ENCODE data around the gene NAP1L1.
A peak's percentile ranks its signal among the peaks of the same experiment; 100 is the strongest.

NAP1L1 gene, protein sequence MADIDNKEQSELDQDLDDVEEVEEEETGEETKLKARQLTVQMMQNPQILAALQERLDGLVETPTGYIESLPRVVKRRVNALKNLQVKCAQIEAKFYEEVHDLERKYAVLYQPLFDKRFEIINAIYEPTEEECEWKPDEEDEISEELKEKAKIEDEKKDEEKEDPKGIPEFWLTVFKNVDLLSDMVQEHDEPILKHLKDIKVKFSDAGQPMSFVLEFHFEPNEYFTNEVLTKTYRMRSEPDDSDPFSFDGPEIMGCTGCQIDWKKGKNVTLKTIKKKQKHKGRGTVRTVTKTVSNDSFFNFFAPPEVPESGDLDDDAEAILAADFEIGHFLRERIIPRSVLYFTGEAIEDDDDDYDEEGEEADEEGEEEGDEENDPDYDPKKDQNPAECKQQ

DNA sequence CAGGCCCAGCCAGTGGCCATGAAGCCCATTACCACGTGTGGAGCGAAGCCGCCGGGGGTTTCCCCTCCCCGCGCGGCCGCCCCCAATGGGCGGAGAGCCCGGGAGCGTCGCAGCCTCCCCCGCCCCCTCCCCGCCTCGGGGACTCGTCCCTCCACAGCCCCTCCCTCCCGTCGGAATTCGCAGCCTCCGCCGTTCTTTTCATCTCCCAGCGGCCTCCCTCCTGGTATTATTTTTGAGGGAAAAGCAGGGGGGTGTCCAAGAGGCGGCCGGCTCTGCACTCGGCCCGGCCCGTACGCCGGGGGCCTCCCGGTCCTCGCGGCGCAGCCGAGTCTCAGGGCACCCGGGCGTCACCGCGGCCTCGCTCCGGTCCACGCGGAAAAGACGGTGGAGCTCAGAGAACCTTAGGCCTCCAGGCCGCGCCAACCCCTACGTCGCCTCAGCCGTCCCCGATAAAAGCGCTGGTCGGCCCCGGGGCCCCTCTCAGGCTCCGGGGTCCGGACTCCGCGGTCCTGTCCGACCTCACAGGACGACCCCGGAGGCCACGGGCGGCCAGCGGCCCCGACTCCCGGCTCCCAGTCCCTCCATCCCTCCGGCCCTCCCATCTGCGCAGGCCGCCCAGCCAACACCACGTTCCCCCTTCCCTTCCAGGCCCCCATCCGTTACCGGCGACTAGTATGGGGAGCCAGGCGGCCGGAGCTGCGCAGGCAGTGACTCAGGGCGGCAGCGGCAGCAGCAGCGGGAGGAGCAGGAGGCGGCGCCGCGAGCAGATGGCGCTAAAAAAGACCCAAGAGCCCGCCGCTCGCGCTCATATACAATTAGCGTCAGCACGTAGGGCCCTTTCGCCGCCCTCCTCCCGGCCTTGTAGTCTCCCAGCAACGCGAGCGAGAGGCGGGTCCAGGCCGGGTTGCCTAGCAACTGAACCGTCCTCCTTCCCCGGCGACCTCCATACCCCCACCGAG, at the start of gene NAP1L1:
NAP1L1 (minus strand) TSS at position 782 of the 959 bp plus-strand sequence. CDS start 10,466 bp downstream, outside the sequence.
- peak; percentile 99 for DNase-seq (ENCODE audit: low read depth)

DNA sequence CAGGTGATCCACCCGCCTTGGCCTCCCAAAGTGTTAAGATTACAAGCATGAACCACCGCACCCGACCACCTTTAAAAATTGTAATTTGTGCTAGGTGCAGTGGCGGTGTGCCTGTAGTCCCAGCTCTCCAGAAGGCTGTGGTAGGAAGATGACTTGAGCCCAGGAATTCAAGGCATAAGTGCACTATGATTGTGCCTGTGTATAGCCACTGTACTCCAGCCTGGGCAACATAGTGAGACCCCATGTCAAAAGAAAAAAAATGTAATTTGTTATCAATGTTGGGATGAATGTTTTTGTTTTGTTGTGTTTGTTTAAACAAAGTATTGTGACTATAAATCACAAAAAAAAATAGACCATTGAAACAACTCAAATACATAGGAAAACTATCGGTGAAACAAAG, 43.1 kb upstream of the NAP1L1 start:
- DNase-seq (ENCODE audit: low read depth): no peak

DNA sequence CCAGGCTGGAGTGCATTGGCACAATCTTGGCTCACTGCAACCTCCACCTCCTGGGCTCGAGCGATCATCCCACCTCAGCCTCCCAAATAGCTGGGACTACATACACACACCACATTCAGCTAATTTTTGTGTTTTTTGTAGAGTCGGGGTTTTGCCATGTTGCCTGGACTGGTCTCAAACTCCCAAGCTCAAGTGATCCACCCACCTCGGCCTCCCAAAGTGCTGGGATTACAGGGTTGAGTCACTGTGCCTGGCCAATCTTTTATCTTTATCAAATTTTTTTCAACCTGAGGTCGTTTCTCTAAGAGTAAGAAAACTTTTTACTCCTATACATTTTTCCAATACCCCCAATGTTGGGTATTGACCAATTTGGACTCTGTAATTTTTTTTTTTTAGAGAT, 40.0 kb upstream of the NAP1L1 start:
- no peak for DNase-seq (ENCODE audit: low read depth)

DNA sequence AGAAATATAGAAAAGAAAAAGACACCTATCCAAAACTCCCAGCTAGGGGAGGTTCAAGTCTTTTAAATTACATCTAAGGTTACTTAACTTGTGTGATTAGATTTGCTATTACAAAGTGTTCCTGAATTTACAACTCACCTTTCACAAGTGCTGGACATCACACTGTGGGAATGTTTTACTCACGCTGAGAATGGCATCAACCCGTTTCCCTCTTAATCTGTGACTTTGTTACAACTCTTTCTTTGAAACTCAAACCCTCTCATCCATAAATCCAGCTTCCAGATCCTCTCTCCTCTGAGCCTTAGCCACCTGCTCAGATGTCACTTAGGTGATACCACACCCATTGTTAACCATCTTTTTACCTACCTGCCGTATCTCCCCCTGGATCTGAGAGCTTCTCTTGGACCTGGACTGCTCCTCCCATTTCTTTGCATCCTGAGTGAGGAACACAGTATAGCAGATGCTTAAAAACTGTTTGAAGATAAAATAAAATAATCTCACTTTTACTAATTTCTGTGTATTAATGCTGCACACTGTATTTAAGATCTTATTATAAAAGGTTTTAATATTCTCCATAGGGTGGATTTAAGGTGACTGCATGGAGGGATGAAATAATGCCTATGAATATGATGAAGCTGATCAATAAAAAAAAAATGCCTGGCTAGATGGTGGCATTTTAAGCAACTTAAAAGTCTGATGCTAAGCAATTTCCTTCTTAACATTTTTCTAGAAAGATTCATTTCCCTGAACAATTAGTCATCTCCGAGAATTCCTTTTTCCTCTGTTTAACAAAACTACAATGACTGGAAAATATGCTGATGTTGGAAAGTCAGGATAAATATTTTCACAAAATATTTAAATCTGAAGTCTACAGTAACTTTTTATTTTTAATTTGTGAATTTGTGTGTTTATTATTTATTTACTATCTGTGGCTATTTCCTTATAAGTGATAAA, 39.1 kb upstream of the NAP1L1 start:
- peak; percentile 71 for DNase-seq (ENCODE audit: low read depth)

DNA sequence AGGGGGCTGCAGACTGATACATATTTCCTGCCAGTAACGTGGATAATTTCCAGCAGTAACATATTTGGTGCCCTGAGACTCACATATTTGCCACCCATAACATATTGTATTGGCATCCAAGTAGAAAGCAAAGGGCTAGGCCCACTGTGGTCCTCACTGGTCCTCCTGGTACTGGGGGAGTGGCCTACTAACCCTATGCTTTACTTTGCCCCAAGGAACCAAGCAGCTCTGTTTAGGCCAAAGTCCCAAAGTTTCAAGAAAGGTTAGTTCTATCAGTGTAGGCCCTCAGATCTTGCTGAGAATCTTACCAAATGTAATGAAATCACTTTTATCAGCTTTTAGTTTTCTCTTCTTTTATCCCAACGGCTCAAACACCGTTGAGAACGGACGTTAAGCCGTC, 35.4 kb upstream of the NAP1L1 start:
- DNase-seq (ENCODE audit: low read depth): no peak

DNA sequence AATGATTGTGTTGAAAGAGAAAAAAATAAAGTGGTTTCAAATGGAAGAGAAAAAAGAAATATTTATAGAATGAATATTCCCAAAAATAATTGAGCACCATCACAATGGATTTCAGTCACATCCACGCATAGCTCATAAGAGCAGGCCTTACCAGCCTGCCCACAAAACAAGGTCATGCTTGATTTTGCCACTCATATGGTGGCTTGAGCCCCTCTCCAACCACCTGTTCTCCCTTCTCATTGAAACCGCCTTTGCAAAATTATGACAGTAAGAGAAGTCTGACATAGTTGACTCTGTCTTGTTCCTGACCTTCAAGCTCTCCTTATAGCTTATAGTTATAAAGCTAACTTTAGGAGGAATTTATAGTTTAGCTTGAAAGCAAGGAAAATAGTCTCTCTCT, 33.3 kb upstream of the NAP1L1 start:
- DNase-seq (ENCODE audit: low read depth): no peak

DNA sequence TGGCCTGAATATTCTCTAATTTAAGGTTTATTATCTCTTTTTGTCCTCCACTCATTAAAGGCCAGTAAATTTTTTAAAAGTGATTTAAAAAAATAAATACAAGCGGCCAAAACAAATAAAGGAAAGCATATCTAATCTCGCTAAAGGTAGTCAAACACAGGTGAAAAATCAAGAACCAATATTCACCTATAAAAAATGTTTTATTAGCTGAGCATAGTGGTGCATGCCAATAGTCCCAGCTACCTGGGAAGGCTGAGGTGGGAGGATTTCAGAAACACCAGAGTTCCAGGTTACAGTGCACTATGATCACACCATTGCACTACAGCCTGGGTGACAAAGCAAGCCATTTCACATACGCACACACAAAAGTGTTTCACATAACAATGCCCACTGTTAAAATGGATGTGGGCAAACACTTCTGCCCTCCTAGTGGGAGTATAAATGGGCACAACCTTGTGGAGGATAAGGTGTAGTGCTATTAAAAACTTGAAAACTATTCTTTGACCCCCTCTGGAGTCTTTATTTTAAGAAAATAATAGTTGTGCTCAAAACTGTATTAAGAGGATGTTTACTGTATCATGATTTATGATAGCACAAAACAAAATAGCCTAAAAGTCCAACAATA, 32.7 kb upstream of the NAP1L1 start:
- DNase-seq (ENCODE audit: low read depth): no peak

DNA sequence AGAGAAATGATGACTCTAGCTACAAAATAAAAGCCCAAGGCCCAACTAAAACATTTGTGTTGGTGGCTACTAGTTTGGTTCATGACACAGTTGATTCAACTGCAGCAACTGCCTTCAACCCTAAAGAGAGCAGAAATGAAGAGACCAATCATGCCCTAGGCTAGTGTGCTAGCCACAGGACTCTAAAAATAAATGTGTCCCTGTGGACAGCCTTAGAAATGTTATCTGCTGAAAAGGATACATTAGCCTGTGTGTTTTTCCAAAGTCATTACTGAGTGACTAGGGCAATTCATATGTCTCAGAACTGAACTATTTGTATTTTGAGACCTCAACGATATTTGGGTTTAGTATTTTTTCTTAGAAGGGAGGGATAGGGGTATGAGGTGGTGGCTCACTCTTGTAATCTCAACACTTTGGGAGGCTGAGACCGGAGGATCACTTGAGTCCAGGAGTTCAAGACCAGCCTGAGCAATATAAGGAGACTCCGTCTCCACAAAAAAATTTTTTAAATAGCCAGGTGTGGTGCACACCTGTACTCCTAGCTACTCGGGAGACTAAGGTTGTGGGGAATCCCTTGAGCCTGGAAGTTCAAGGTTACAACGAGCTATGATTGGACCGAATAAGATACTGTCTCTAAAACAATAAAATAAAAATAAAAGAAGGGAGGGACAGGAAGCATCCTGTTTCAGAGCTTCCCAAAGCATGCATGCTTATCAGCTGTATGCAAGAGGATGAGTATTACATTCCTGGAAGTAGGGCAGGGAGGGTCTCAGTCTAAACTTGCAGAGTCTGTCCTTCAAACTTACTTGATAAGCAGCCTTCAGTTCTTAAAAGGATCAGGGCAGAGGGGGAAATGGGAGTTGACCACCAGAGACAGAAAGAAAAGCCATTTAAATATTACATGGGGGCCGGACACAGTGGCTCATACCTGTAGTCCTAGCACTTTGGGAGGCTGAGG, 29.6 kb upstream of the NAP1L1 start:
- peak; percentile 71 for DNase-seq (ENCODE audit: low read depth)

DNA sequence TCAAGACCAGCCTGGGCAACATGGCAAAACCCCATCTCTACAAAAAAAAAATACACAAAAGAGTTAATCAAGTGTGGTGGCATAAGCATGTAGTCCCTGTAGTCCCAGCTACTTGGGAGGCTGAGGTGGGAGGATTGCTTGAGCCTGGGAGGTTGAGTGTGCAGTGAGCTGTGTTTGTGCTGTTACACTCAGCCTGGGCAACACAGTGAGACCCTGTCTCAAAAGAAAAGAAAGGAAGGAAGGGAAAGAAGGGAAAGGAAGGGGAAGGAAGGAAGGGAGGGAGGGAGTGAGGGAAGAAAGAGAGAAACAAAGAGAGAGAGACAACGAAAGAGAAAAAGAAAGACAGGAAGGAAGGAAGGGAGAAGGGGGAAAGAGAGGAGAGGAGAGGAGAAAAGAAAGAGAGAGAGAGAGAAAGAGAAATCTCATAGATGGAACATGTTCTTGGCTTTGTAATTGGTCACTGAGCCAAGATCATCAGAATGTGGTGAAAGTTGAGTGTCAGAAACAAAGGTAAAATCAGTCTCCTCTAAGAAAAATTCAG, 26.8 kb upstream of the NAP1L1 start:
- DNase-seq (ENCODE audit: low read depth): no peak

DNA sequence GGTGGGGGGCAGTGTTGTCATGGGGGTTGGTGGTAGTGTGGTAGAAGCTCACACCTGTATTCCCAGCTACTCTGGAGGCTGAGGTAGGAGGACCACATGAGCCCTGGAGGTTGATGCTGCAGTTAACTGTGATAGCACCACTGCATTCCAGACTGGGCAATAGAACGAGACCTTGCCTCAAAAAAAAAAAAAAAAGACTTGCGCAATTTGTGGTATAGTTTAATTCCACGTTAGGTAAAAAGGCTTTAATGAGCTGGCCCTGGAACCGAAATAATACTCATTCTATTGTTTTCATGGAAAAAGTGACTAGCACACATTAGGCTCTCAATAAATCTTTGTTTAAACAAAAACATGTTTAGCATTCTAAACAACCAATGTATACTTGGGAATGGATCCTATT, 25.4 kb upstream of the NAP1L1 start:
- peak; percentile 12 for DNase-seq (ENCODE audit: low read depth)

DNA sequence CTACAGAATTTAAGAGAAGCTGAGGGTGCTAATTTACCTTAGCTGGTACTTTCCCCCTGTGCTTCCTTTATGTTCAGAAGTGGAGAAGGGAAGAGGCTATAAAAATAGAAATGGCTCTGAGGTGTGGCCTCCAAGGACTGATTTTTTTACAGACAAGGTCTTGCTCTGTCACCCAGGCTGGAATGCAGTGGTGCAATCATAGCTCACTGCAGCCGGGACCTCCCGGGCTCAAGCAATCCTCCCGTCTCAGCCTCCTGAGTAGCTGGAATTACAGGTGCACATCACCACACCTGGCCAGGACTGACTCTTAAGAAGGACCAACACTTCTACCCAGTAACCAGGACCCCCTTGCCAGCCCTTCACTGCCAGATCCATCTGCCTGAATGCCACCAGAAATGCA, 23.9 kb upstream of the NAP1L1 start:
- DNase-seq (ENCODE audit: low read depth): peak; percentile 20

DNA sequence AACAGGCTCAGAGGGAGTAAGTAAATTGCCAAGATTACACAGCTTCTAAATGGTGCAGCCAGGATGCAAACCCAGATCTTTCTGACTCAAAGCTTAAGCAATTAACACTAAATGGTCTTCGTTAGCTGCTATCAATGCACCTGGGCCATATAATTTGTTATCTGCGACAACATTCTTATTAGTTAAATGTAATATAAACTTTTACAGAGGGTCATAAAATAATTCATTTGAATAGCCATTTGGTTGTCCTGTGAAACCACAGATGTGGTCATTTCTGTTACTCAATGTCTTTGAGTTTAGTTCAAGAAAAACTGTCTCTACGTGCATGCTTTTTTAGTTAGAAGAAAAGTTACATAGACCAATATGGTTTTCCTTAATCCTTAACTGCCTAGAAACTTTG, 22.1 kb upstream of the NAP1L1 start:
- DNase-seq (ENCODE audit: low read depth): no peak

DNA sequence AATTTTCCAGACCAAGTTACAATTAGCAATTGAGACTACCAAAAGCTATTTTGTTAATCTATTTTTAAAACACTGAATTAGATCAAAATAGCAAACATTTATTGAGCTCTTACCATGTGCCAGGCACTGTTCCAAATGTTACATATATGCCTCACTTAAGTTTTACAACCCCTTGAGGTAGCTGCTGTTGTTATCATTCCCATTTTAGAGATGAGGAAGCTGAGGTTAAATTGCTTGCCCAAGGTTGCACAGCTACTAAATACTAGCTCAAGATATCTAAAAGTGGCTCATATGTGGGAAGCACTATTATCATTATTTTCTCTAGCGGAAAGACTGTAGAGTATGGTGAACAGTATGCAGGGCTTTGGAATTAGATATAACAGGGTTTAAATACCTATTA, 19.5 kb upstream of the NAP1L1 start:
- no peak for DNase-seq (ENCODE audit: low read depth)

DNA sequence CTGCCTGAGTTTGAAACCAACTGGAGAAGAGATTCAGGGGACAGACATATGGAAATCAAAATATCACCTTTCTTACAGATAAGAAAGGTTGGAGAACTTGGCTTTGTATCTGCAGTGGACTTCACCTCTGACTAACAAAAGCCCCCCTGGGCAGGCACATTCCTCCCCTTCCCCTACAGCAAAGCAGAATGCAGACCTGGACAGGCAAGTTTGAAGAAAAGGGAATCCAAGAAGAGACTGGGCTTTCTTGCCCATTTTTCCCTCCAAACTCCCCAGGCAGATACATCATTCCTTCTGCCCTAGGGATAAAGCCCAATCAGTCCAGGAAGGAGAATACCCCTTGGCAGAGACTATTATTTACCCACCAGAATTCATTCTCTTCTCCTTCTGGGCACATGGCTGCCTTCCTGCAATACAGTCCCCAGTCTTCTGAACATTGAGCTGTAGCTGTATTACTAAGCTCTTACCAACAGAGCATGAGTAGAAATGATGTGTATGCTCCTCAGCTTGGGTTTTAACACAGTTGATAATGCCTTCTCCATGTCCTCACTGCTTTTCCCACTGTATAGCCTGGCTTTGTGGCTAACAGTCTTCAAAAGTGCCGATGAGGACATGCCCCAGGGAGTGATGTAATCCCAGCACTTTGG, 17.4 kb upstream of the NAP1L1 start:
- DNase-seq (ENCODE audit: low read depth): no peak

DNA sequence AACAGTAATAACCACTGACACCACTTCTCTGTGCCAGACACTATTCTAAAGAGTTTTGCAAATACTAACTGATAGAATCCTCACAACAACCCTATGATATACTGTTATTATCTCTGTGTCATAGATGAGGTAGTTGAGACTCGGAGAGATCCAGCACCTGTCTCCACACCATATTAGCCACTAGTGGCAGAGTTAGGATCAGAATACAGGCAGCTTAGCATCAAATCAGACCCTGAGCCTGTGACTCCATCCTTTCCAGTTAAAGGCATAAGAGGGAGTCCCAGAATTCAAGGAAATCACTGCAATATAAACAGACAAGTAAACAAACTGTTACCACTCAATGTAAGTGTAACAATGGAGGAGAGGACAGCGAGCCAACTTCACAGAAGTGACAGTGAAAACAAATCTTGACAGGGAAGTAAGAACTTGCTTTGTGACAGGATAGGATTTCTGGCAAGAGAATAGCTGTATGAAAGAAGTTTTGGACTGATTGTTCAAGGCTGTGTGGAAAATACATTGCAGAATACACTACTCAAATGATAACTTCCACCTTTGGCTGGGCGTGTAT, 11.7 kb upstream of the NAP1L1 start:
- DNase-seq (ENCODE audit: low read depth): no peak

DNA sequence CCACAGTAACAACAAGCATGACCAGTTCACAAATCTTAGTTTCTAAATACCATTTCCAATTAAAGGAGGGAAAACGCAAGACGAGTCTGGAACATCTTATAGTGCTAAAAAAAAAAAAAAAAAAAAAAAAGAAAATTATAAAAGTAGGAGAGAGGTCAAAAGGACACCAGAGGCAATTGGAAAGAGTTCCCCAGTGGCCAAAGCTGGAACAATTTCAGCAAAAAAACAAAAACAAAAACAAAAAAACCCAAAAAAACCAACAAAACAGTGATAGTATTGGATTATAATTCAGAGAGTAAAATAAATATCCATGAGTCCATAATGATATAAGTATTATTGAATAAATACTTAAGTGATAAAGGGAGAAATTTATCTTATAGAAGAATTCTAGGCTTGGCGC, 10.3 kb upstream of the NAP1L1 start:
- no peak for DNase-seq (ENCODE audit: low read depth)

DNA sequence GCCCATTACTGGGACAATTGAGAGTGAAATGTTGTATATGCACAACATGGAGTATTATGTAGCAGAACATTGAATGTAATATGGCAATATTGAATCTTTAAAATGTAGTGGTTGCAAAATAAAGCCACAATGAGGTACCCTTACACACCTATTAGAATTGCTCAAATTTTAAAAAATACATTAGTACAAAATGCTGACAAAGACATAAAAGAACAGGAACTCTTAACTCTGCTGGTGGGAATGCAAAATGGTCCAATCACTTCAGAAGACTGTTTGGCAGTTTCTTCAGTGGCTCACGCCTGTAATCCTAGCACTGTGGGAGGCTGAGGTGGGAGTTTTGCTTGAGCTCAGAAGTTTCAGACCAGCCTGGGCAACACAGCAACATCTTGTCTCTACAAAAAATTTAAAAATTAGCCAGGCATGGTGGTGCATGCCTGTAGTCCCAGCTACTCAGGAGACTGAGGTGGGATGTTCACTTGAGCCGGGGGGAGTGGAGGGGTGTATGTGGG, 6.8 kb upstream of the NAP1L1 start:
- no peak for DNase-seq (ENCODE audit: low read depth)

DNA sequence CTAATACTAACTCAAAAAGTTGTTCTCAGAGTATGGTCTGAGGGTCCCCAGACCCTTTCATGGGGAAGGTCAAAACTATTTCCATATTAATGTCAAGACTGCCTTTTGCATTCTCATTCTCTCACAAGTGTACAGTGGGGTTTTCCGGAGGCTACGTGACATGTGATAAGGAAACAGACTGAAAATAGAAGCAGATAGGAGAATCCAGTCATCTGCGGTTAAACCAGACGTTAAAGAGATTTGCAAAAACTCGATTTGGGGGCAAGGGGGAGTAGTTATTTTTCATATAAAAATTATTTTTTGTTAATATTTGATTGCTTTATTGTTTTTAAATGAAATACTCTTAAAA, 1.0 kb upstream of the NAP1L1 start:
- DNase-seq (ENCODE audit: low read depth): peak; percentile 33
